Lower lobe of right lung (tissue), 2 donors: ENCODE data around the gene CYP2C18. TPM values are rescaled to one million over a fixed set of nuclear protein-coding genes. Genes with fewer than 3 reads are reported as not detected.

ENCODE experiments used
- ATAC-seq, 2 donors: fragments of 200-7000 bp; cut with Tn5 transposase; one replicate each; pipeline ENCODE4 v1.9.1; 2020 to 2022; ENCODE audit warnings: mild to moderate bottlenecking in 2 of 2, moderate library complexity in 2 of 2
- DNase-seq: peaks from one replicate; pipeline ENCODE4 v3.0.0-alpha.2; 2020
- H3K27ac ChIP-seq: fragments of 200-600 bp; one replicate; pipeline ENCODE4 v1.8.0; 2022
- H3K27me3 ChIP-seq: fragments of 200-600 bp; one replicate; pipeline ENCODE4 v1.8.0; 2022; ENCODE audit warnings: low read depth
- H3K36me3 ChIP-seq: fragments of 200-600 bp; one replicate; pipeline ENCODE4 v1.8.0; 2022; ENCODE audit warnings: mild to moderate bottlenecking
- H3K4me1 ChIP-seq: fragments of 200-600 bp; one replicate; pipeline ENCODE4 v1.8.0; 2022
- H3K4me3 ChIP-seq: fragments of 200-600 bp; one replicate; pipeline ENCODE4 v1.8.0; 2022; ENCODE audit warnings: mild to moderate bottlenecking
- H3K9me3 ChIP-seq: fragments of 200-600 bp; one replicate; pipeline ENCODE4 v1.8.0; 2022
- CTCF ChIP-seq: fragments of 200-600 bp; IDR thresholded peaks from one replicate; pipeline ENCODE4 v1.8.0; 2022; ENCODE audit warnings: antibody characterized with exemption, mild to moderate bottlenecking
- intact Hi-C: fragments of 100-400 bp; cut with DNase I; formaldehyde crosslinking; loops from one replicate; pipeline ENCODE4 v1.11.0; 2022
- total RNA-seq: library from RNA; stranded (reverse); fragmentation: NEBNext Ultra II Directional; extraction: Animal tissue kit (Norgen Biotek cat#: 25700); gene quantifications from one replicate; pipeline ENCODE4 v1.2.1, GENCODE V29; 2021
- donor health status: DM: no; HTN: yes; CAD: no; lungs with severe emphysema.

Gene CYP2C18
- total RNA-seq, 1 donor from 2014 or later = 0.65 TPM

DNA sequence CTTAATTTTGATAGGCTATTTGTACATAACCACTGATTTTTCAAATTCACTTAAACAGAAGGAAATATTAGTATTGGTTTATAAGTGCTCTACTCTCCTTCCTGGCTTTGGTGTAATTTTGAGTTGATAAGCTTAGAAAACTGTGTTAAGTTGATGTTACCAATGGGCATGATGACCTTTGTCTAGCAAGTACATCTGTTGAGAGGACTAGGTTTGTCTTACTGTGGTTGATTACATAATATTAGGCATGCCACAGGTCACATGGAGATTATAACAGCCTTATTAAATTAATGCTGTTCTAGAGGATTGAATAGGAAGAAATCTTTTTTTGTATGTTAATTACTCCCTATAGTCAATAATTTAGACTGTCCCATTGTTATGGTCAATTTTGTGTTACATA is 27.0 kb downstream of the CYP2C18 start:
- Histone ChIP-seq H3K4me1 (no peaks in the 10 kb centered on the region), H3K36me3 (no peaks in the 10 kb centered on the region), H3K9me3 (no peaks in the 10 kb centered on the region), H3K27me3 (no peaks in the 10 kb centered on the region), H3K4me3 (no peak overlapping the region), H3K27ac (no peak overlapping the region)
- intact Hi-C loops = no loop called here
- TF ChIP-seq CTCF = no peak
- ATAC-seq (no peak), DNase-seq (no peak)

GRCh38 chr10:94725871-94726270 is 42.3 kb downstream of the CYP2C18 start:
- Histone ChIP-seq H3K36me3 (no peaks in the 10 kb centered on the region), H3K9me3 (no peaks in the 10 kb centered on the region), H3K27ac (no peak overlapping the region), H3K4me1 (no peaks in the 10 kb centered on the region), H3K4me3 (no peak overlapping the region), H3K27me3 (no peaks in the 10 kb centered on the region)
- no peak for ATAC-seq
- DNase-seq = no peak
- intact Hi-C loops = no loop called here
- no peak for TF ChIP-seq CTCF

DNA sequence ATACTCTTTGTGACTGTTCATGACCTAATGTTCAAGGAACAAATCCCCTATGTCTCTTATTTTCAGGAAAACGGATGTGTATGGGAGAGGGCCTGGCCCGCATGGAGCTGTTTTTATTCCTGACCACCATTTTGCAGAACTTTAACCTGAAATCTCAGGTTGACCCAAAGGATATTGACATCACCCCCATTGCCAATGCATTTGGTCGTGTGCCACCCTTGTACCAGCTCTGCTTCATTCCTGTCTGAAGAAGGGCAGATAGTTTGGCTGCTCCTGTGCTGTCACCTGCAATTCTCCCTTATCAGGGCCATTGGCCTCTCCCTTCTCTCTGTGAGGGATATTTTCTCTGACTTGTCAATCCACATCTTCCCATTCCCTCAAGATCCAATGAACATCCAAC is 51.7 kb downstream of the CYP2C18 start:
- no peaks in the 10 kb centered on the region for H3K27me3 ChIP-seq
- DNase-seq (no peak), ATAC-seq (no peak)
- no peak overlapping the region for H3K27ac ChIP-seq
- intact Hi-C loops = no loop called here
- no peak for TF ChIP-seq CTCF
- H3K4me1 ChIP-seq = no peaks in the 10 kb centered on the region
- H3K9me3 ChIP-seq = peaks cover 4% of the 10 kb centered on the region
- H3K36me3 ChIP-seq = no peaks in the 10 kb centered on the region
- no peak overlapping the region for H3K4me3 ChIP-seq

DNA sequence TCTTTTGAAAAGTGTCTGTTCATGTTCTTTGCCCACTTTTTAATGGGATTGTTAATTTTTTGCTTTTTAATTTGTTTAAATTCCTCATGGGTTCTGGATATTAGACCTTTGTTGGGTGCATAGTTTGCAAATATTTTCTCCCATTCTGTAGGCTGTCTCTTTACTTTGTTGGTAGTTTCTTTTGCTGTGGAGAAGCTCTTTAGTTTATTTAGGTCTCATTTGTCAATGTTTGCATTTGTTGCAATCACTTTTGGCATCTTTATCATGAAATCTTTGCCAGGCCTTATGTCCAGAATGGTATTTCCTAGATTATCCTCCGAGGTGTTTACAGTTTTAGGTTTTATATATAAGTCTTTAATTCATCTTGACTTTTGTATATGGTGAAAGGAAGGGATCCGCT is 55.1 kb downstream of the CYP2C18 start:
- no peaks in the 10 kb centered on the region for H3K4me1 ChIP-seq
- no peak for ATAC-seq
- intact Hi-C loops = no loop called here
- DNase-seq = no peak
- no peak overlapping the region for H3K27ac ChIP-seq
- no peak overlapping the region for H3K4me3 ChIP-seq
- TF ChIP-seq CTCF = no peak
- H3K27me3 ChIP-seq = no peaks in the 10 kb centered on the region
- peaks cover 9% of the 10 kb centered on the region for H3K9me3 ChIP-seq
- H3K36me3 ChIP-seq = no peaks in the 10 kb centered on the region

DNA sequence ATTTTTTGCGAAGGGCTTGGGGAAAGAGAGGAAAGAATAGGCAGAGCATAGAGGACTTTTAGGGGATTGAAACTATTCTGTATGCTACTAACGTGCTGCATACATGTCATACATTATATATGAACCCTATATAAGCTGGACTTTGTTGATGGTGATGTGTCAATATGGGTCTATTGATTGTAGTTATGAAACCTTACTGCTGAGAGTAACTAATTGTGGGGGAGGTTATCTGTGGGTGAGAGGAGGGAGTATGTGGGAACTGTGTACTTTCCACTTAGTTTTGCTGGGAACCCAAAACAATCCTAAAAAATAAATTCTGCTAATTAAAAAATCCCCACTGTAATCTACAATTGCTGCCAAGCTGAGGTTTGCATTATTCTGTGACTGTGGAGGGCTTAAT is 63.6 kb downstream of the CYP2C18 start:
- TF ChIP-seq CTCF = no peak
- Histone ChIP-seq H3K27ac (no peak overlapping the region), H3K4me3 (no peak overlapping the region), H3K9me3 (no peaks in the 10 kb centered on the region), H3K36me3 (no peaks in the 10 kb centered on the region), H3K27me3 (no peaks in the 10 kb centered on the region), H3K4me1 (no peaks in the 10 kb centered on the region)
- ATAC-seq (no peak), DNase-seq (no peak)
- intact Hi-C loops = no loop called here

GRCh38 chr10:94747838-94748237 is 64.3 kb downstream of the CYP2C18 start:
- no peak for TF ChIP-seq CTCF
- Histone ChIP-seq H3K4me1 (no peaks in the 10 kb centered on the region), H3K4me3 (no peak overlapping the region), H3K9me3 (no peaks in the 10 kb centered on the region), H3K27me3 (no peaks in the 10 kb centered on the region), H3K27ac (no peak overlapping the region), H3K36me3 (no peaks in the 10 kb centered on the region)
- intact Hi-C loops = no loop called here
- ATAC-seq = no peak
- no peak for DNase-seq
